Keratinocyte (primary cell): ENCODE measurements around the gene ARHGAP20.

Experiments
- CTCF ChIP-seq, 3 experiments: IDR thresholded peaks in 1 of 3; conservative IDR thresholded peaks in 1 of 3; optimal IDR thresholded peaks in 1 of 3; 2 replicates in 2 of 3; 3 replicates in 1 of 3; pipeline versions ENCODE3 to v1.5.1; 2011; ENCODE audit warnings: low read length in 3 of 3, mild to moderate bottlenecking in 3 of 3, moderate library complexity in 2 of 3, control low read depth in 1 of 3, inconsistent platforms in 1 of 3; ENCODE audit not compliant: insufficient read depth in 2 of 3; ENCODE audit errors: extremely low read depth in 1 of 3
- EZH2 ChIP-seq: IDR thresholded peaks from one replicate; pipeline ENCODE4 v1.6.1; 2012; ENCODE audit warnings: inconsistent platforms, mild to moderate bottlenecking, low read length, moderate library complexity

GRCh38 chr11:110691926-110692325 lies 20.3 kb downstream of the ARHGAP20 start:
- no peak for TF ChIP-seq CTCF (optimal IDR thresholded peaks at IDR 0.05 in 1 of 3, IDR thresholded peaks at IDR 0.05 in 1 of 3, conservative IDR thresholded peaks at IDR 0.05 in 1 of 3; ENCODE audit: extremely low read depth in 1 of 3, insufficient read depth in 2 of 3, low read length in 3 of 3)
- TF ChIP-seq EZH2 = no peak
